ENCODE data around the gene MYO5B.

The MYO5B gene

GRCh38 chr18:50152900-50153299 is 42.0 kb downstream of the MYO5B start:
- DNase-seq (ENCODE audit: low spot score) = no peak
- FAIRE-seq = no peak

GRCh38 chr18:50151926-50152325 is 43.0 kb downstream of the MYO5B start:
- FAIRE-seq (no peak), DNase-seq (ENCODE audit: low spot score) (no peak)

- DNase-seq (ENCODE audit: low spot score) (no peak), FAIRE-seq (no peak)
These were observed 50.4 kb downstream of the MYO5B start for GRCh38 chr18:50144540-50144939.

GRCh38 chr18:50143886-50144285 is 51.1 kb downstream of the MYO5B start:
- DNase-seq (ENCODE audit: low spot score) (no peak), FAIRE-seq (no peak)

DNA sequence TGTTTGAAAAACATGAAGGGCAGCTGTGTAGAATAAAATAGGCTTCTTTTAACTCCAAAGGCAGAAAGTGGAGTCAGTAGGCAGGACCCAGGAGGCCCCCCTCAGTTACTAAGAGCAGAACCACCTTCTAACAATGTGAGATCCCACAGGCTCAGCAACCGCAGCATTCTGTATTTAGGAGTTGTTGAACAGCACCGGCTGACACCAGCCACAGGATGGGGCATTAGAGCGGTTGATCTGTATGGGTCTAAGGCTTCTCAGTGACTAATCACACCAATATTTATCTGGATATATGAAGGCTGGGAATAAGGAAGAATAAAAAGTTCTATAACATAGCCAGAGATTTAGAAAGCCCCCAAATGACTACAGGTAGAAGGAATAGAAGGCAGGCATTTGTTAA is 51.7 kb downstream of the MYO5B start:
- DNase-seq (ENCODE audit: low spot score) = no peak
- no peak for FAIRE-seq

DNA sequence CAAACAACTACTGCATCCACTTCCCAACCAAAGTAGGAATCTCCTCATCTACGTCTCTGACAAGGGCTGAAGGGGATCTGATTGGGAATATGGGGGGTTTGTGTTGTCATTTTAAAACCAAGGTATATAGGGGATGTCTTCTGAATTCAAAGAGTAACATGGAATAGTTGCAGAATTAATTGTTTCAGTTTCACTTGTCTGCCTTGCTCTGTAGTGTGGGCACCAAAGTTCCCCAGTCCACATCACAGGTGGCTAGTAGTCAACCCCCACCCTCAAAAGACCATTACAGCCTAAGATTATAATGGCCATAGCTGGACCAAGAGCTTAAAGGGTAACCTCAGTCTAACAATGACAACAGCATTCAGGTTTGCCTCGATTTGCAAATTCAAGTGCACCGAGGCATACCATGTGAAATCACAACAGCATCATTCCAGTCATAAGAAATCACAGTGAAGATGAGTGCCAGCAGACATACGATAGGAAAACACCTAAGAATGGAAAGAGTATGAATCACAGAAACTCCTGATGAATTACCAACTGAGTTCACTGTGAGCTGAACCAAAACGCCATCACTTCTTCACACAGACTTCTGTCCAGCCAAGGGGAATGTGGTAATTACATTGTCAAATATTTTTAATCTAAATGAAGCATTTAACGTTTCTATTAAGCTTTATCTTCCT is 52.4 kb downstream of the MYO5B start:
- FAIRE-seq = no peak
- no peak for DNase-seq (ENCODE audit: low spot score)

GRCh38 chr18:50138181-50139064 is 56.5 kb downstream of the MYO5B start:
- DNase-seq (ENCODE audit: low spot score) (no peak), FAIRE-seq (no peak)

GRCh38 chr18:50135903-50136302 is 59.0 kb downstream of the MYO5B start:
- DNase-seq (ENCODE audit: low spot score) (no peak), FAIRE-seq (no peak)

DNA sequence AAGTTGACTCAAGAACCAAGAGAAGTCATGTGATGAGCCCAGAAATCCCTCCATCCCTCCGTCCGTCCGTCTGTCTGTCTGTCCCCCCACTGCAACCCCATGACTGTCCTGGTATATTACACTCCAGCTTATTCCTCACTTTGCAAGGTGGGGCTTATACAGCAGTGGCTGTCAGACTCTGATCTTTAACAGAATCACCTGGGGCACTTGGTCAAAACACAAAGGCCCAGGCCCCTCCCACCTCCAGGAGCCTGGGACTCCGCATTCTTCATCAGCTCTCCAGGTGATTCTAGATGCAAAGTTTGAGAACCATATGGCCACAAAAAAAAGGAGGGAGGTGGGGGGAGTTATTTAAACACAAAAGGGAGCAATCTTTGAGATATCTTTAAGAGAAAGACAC is 61.4 kb downstream of the MYO5B start:
- FAIRE-seq (no peak), DNase-seq (ENCODE audit: low spot score) (no peak)

DNA sequence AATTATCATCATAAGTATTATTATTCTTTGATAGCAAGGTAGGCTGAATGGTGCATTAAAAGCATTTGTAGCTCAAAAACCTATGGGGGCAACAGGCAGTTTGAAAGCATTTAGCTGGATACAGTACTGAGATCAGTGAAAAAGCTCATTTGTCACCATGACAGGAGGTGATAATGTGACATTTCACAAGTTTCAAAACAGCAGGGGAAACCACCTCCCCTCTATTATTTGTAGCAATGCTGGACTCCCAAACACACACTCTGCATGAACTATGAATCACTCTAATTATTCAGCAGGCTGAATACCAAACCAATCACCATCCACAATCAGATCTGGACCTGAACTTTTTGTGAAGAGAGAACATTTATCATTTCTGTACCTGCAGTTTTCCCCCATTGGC is 63.4 kb downstream of the MYO5B start:
- DNase-seq (ENCODE audit: low spot score) = no peak
- FAIRE-seq = no peak

- DNase-seq (ENCODE audit: low spot score) = no peak
- no peak for FAIRE-seq
These were observed 66.3 kb downstream of the MYO5B start for GRCh38 chr18:50128506-50129271.

- no peak for DNase-seq (ENCODE audit: low spot score)
- FAIRE-seq = no peak
These were observed 67.3 kb downstream of the MYO5B start for GRCh38 chr18:50127516-50128210.

GRCh38 chr18:50126471-50126870 is 68.5 kb downstream of the MYO5B start:
- no peak for FAIRE-seq

GRCh38 chr18:50125456-50125855 is 69.5 kb downstream of the MYO5B start:
- FAIRE-seq = no peak

More at GRCh38 chr18:50126471-50126870, 68.5 kb downstream of the MYO5B start:
- no peak for DNase-seq (ENCODE audit: low spot score)

GRCh38 chr18:50119296-50119695 is 75.7 kb downstream of the MYO5B start:
- DNase-seq (ENCODE audit: low spot score) (no peak), FAIRE-seq (no peak)

More at GRCh38 chr18:50125456-50125855, 69.5 kb downstream of the MYO5B start:
- no peak for DNase-seq (ENCODE audit: low spot score)

GRCh38 chr18:50117863-50118262 is 77.1 kb downstream of the MYO5B start:
- FAIRE-seq = no peak

GRCh38 chr18:50115095-50115494 is 79.9 kb downstream of the MYO5B start:
- no peak for DNase-seq (ENCODE audit: low spot score)
- no peak for FAIRE-seq

More at GRCh38 chr18:50117863-50118262, 77.1 kb downstream of the MYO5B start:
- no peak for DNase-seq (ENCODE audit: low spot score)

- DNase-seq (ENCODE audit: low spot score) (no peak), FAIRE-seq (no peak)
These were observed 80.5 kb downstream of the MYO5B start for GRCh38 chr18:50114448-50114847.

- no peak for FAIRE-seq
These were observed 81.2 kb downstream of the MYO5B start for GRCh38 chr18:50113726-50114125.

GRCh38 chr18:50111398-50111797 is 83.5 kb downstream of the MYO5B start:
- DNase-seq (ENCODE audit: low spot score) = no peak
- FAIRE-seq = no peak

More at GRCh38 chr18:50113726-50114125, 81.2 kb downstream of the MYO5B start:
- DNase-seq (ENCODE audit: low spot score) = no peak

GRCh38 chr18:50107468-50107977 is 87.4 kb downstream of the MYO5B start:
- FAIRE-seq = no peak
- no peak for DNase-seq (ENCODE audit: low spot score)
